Upper lobe of right lung (tissue), 1 donor: ENCODE data around the gene IGFL2. TPM values are rescaled to one million over a fixed set of nuclear protein-coding genes. Genes with fewer than 3 reads are reported as not detected.
A peak's percentile ranks its signal among the peaks of the same experiment; 100 is the strongest.
"Not testable (repeated sequence)": the region's sequence is repeated elsewhere in the genome, so short reads cannot be mapped to it uniquely, and the experiment has no call there.

Source experiments
- ATAC-seq: fragments of 200-7000 bp; cut with Tn5 transposase; one replicate; pipeline ENCODE4 v1.9.1; 2020; ENCODE audit warnings: mild to moderate bottlenecking, moderate library complexity
- DNase-seq: peaks from one replicate; pipeline ENCODE4 v3.0.0-alpha.2; 2020
- H3K27ac ChIP-seq: fragments of 200-600 bp; one replicate; pipeline ENCODE4 v1.8.0; 2022
- H3K27me3 ChIP-seq: fragments of 200-600 bp; one replicate; pipeline ENCODE4 v1.8.0; 2022; ENCODE audit warnings: mild to moderate bottlenecking
- H3K36me3 ChIP-seq: fragments of 200-600 bp; one replicate; pipeline ENCODE4 v1.8.0; 2022
- H3K4me1 ChIP-seq: fragments of 200-600 bp; one replicate; pipeline ENCODE4 v1.8.0; 2022
- H3K4me3 ChIP-seq: fragments of 200-600 bp; one replicate; pipeline ENCODE4 v1.8.0; 2022; ENCODE audit warnings: mild to moderate bottlenecking
- H3K9me3 ChIP-seq: fragments of 200-600 bp; one replicate; pipeline ENCODE4 v1.8.0; 2022
- CTCF ChIP-seq: fragments of 200-600 bp; IDR thresholded peaks from one replicate; pipeline ENCODE4 v1.8.0; 2022; ENCODE audit warnings: antibody characterized with exemption
- intact Hi-C: fragments of 100-400 bp; cut with DNase I; formaldehyde crosslinking; loops from one replicate; pipeline ENCODE4 v1.11.0; 2022
- total RNA-seq: library from RNA; stranded (reverse); fragmentation: NEBNext Ultra II Directional; extraction: Animal tissue kit (Norgen Biotek cat#: 25700); gene quantifications from one replicate; pipeline ENCODE4 v1.2.1, GENCODE V29; 2021
- donor health status: DM: no; HTN: yes; CAD: no; lungs with severe emphysema.

The IGFL2 gene
- total RNA-seq, 1 donor from 2014 or later: not detected

- no peak for DNase-seq
- peak; percentile 69 for ATAC-seq
Observed at GRCh38 chr19:46192992-46193650, 45.1 kb downstream of the IGFL2 start.

GRCh38 chr19:46193678-46194077 lies 45.6 kb downstream of the IGFL2 start:
- Histone ChIP-seq H3K27ac (no peak overlapping the region), H3K27me3 (peaks cover 21% of the 10 kb centered on the region), H3K9me3 (no peaks in the 10 kb centered on the region), H3K4me3 (no peak overlapping the region), H3K36me3 (no peaks in the 10 kb centered on the region), H3K4me1 (no peaks in the 10 kb centered on the region)
- intact Hi-C loops: no loop called here
- ATAC-seq (no peak), DNase-seq (no peak)
- no peak for TF ChIP-seq CTCF

More at GRCh38 chr19:46192992-46193650, 45.1 kb downstream of the IGFL2 start:
- no peak for TF ChIP-seq CTCF
- intact Hi-C loops: no loop called here
- peaks cover 26% of the 10 kb centered on the region for H3K27me3 ChIP-seq
- H3K36me3 ChIP-seq: no peaks in the 10 kb centered on the region
- no peak overlapping the region for H3K27ac ChIP-seq
- no peak overlapping the region for H3K4me3 ChIP-seq
- H3K9me3 ChIP-seq: no peaks in the 10 kb centered on the region
- no peaks in the 10 kb centered on the region for H3K4me1 ChIP-seq

- TF ChIP-seq CTCF: no peak
- no peaks in the 10 kb centered on the region for H3K36me3 ChIP-seq
- no peaks in the 10 kb centered on the region for H3K9me3 ChIP-seq
- no peaks in the 10 kb centered on the region for H3K4me1 ChIP-seq
- intact Hi-C loops: no loop called here
- ATAC-seq (no peak), DNase-seq (no peak)
- peaks cover 10% of the 10 kb centered on the region for H3K27me3 ChIP-seq
- no peak overlapping the region for H3K4me3 ChIP-seq
- no peak overlapping the region for H3K27ac ChIP-seq
Observed at GRCh38 chr19:46195104-46195503, 47.1 kb downstream of the IGFL2 start.

- H3K27ac ChIP-seq, DNase-seq, H3K36me3 ChIP-seq, H3K27me3 ChIP-seq, ATAC-seq, H3K4me3 ChIP-seq, H3K9me3 ChIP-seq, intact Hi-C loops, H3K4me1 ChIP-seq: not testable (repeated sequence)
Observed at GRCh38 chr19:46195919-46196318, 47.9 kb downstream of the IGFL2 start.

- intact Hi-C loops: no loop called here
- Histone ChIP-seq H3K27ac (no peak overlapping the region), H3K4me1 (no peaks in the 10 kb centered on the region), H3K36me3 (no peaks in the 10 kb centered on the region), H3K27me3 (peaks cover 6% of the 10 kb centered on the region), H3K9me3 (no peaks in the 10 kb centered on the region), H3K4me3 (no peak overlapping the region)
- DNase-seq: no peak
- no peak for ATAC-seq
- TF ChIP-seq CTCF: no peak
Observed at GRCh38 chr19:46196410-46197124, 48.5 kb downstream of the IGFL2 start.

- Histone ChIP-seq H3K4me3 (no peak overlapping the region), H3K9me3 (no peaks in the 10 kb centered on the region), H3K27me3 (peaks cover 6% of the 10 kb centered on the region), H3K27ac (no peak overlapping the region), H3K4me1 (no peaks in the 10 kb centered on the region), H3K36me3 (no peaks in the 10 kb centered on the region)
- intact Hi-C loops: no loop called here
- no peak for DNase-seq
- TF ChIP-seq CTCF: no peak
- ATAC-seq: no peak
Observed at GRCh38 chr19:46197314-46198070, 49.5 kb downstream of the IGFL2 start.
